Upper lobe of left lung (tissue), 4 donors: Measurements from ENCODE around the gene NBEA.

ENCODE experiments used
- CTCF ChIP-seq, 6 experiments: fragments of 450-650 bp in 4 of 6; fragments of 200-600 bp in 2 of 6; sonication (generic) in 2 of 6; IDR thresholded peaks; one replicate each; pipeline ENCODE4 v1.5.1; 2016 to 2019; ENCODE audit warnings: antibody characterized with exemption in 6 of 6
- EP300 ChIP-seq, 4 donors: sonication (generic); formaldehyde crosslinking; IDR thresholded peaks; one replicate each; pipeline ENCODE4 v1.5.1; 2017; ENCODE audit warnings: antibody characterized with exemption in 4 of 4, control low read depth in 2 of 4
- POLR2A ChIP-seq, 4 donors: fragments of 450-650 bp; IDR thresholded peaks; one replicate each; pipeline ENCODE4 v1.5.1; 2016 to 2017; ENCODE audit warnings: antibody characterized with exemption in 4 of 4, mild to moderate bottlenecking in 2 of 4
- POLR2AphosphoS5 ChIP-seq, 2 donors: sonication (generic); formaldehyde crosslinking; IDR thresholded peaks; one replicate each; pipeline ENCODE4 v1.5.1; 2017; ENCODE audit warnings: antibody characterized with exemption in 2 of 2

- no peak for TF ChIP-seq CTCF (IDR thresholded peaks at IDR 0.05)
- no peak for TF ChIP-seq POLR2AphosphoS5 (IDR thresholded peaks at IDR 0.05)
- TF ChIP-seq POLR2A (IDR thresholded peaks at IDR 0.05), result no peak
- TF ChIP-seq EP300 (IDR thresholded peaks at IDR 0.05), result no peak
Observed at GRCh38 chr13:35107535-35107934, 165.5 kb downstream of the NBEA start.
